ENCODE results near the gene PGAP3.
"Not testable (repeated sequence)": the region's sequence is repeated elsewhere in the genome, so short reads cannot be mapped to it uniquely, and the experiment has no call there.

PGAP3 gene

GRCh38 chr17:39727556-39727955 lies 39.7 kb upstream of the PGAP3 start:
- TF ChIP-seq ZNF565 (CRISPR knock-in tag; conservative IDR thresholded peaks at IDR 0.05; ENCODE audit: low read depth) (no peak), RARB (CRISPR knock-in tag; IDR thresholded peaks at IDR 0.05) (no peak), PATZ1 (CRISPR knock-in tag; IDR thresholded peaks at IDR 0.05; ENCODE audit: borderline replicate concordance) (no peak), BACH2 (CRISPR knock-in tag; IDR thresholded peaks at IDR 0.05; ENCODE audit: borderline replicate concordance) (no peak), CSRNP3 (CRISPR knock-in tag; IDR thresholded peaks at IDR 0.05) (no peak), TOX (CRISPR knock-in tag; IDR thresholded peaks at IDR 0.05; ENCODE audit: borderline replicate concordance) (no peak), TCF4 (CRISPR knock-in tag; IDR thresholded peaks at IDR 0.05; ENCODE audit: borderline replicate concordance) (no peak), ZNF8 (CRISPR knock-in tag; IDR thresholded peaks at IDR 0.05) (no peak), ESRRG (CRISPR knock-in tag; IDR thresholded peaks at IDR 0.05) (no peak)
- no peak for ATAC-seq

- no peak for ATAC-seq
- TF ChIP-seq ARNTL (CRISPR knock-in tag; IDR thresholded peaks at IDR 0.05; ENCODE audit: borderline replicate concordance, low read depth) (no peak), ZFP30 (CRISPR knock-in tag; IDR thresholded peaks at IDR 0.05) (no peak), TCF4 (CRISPR knock-in tag; IDR thresholded peaks at IDR 0.05; ENCODE audit: borderline replicate concordance) (no peak), ZNF70 (CRISPR knock-in tag; IDR thresholded peaks at IDR 0.05) (no peak), CSRNP3 (CRISPR knock-in tag; IDR thresholded peaks at IDR 0.05) (no peak), TSHZ2 (CRISPR knock-in tag; IDR thresholded peaks at IDR 0.05) (no peak), POU6F1 (CRISPR knock-in tag; IDR thresholded peaks at IDR 0.05; ENCODE audit: borderline replicate concordance, low read depth) (no peak), ZC3H10 (CRISPR knock-in tag; IDR thresholded peaks at IDR 0.05) (no peak), CSDC2 (CRISPR knock-in tag; IDR thresholded peaks at IDR 0.05) (no peak), ISL1 (CRISPR knock-in tag; IDR thresholded peaks at IDR 0.05) (no peak), PPARA (CRISPR knock-in tag; IDR thresholded peaks at IDR 0.05; ENCODE audit: borderline replicate concordance) (no peak), PATZ1 (CRISPR knock-in tag; IDR thresholded peaks at IDR 0.05; ENCODE audit: borderline replicate concordance) (no peak), ZFP3 (CRISPR knock-in tag; IDR thresholded peaks at IDR 0.05) (no peak), TOX (CRISPR knock-in tag; IDR thresholded peaks at IDR 0.05; ENCODE audit: borderline replicate concordance) (no peak), RARB (CRISPR knock-in tag; IDR thresholded peaks at IDR 0.05) (no peak), ZNF8 (CRISPR knock-in tag; IDR thresholded peaks at IDR 0.05) (no peak), CREB5 (CRISPR knock-in tag; IDR thresholded peaks at IDR 0.05; ENCODE audit: low read depth) (no peak), BACH2 (CRISPR knock-in tag; IDR thresholded peaks at IDR 0.05; ENCODE audit: borderline replicate concordance) (no peak), SNAI2 (CRISPR knock-in tag; IDR thresholded peaks at IDR 0.05) (no peak), ESRRG (CRISPR knock-in tag; IDR thresholded peaks at IDR 0.05) (no peak)
These were observed 38.8 kb upstream of the PGAP3 start for GRCh38 chr17:39726617-39727016.

GRCh38 chr17:39725923-39726322 lies 38.1 kb upstream of the PGAP3 start:
- not testable (repeated sequence) for ATAC-seq

All from SK-N-SH treated with all-trans-retinoic acid at 6 μM for 48 hours (cell line).